ENCODE results near the gene QSOX2.
"Not testable (repeated sequence)": the region's sequence is repeated elsewhere in the genome, so short reads cannot be mapped to it uniquely, and the experiment has no call there.

The QSOX2 gene

DNA sequence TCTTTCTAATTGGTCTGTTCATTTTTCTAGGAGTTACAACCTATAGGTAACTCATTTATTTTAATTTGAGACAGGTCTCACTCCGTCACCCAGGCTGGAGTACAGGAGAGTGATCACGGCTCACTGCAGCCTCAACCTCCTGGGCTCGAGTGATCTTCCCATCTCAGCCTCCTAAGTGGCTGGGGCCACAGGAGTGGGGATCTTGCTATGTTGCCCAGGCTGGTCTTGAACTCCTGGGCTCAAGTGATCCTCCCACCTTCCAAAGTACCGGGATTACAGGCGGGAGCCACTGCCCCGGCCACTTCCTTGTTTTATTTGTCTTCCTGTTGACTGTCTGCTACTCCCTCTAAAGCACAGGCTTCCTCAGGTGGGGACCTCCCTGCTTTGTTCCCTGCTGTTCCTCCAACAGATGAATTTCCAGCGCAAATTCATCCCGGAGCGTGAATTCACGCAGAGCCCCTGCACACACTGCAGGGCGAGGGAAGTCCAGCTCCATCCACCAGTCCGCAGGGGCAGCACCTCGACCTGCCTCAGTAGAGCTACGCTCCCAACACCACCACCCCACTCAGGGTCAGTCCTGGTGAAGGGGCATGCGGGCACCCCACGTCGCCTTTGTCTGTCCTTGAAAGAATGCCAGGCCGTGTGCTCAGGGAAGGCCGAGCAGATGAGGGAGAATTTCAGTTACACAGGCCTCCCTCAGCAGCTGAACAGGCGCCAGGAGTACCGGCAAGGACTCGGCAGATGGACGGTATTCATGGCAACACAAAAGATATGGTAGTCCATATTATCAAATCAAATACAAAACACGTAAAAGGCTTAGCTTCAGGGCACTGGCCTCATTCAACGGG is 6.3 kb downstream of the QSOX2 start:
- in situ Hi-C loops (cut with MboI; ENCODE audit: low sequenced_read_pairs) = no loop called here

DNA sequence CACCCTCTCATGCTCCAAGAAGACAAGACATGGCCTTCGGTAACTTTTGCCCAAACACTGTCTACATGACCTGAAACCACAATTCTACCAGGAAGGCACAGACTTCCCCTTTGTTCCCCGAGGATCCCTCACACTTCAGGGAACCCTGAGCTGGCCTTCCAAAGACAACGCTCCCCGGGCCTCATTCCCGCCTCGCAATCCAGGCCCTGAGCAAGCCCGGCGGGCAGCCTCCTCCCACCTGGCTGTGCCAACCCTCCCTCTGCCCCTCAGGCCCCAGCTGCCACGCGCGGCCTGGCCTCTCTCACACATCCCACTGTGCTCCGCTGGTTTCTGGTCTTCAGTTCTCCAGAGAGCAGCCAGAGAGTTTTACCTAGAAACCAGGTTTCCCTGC is 7.3 kb downstream of the QSOX2 start:
- in situ Hi-C loops (cut with MboI; ENCODE audit: low sequenced_read_pairs) = no loop called here

DNA sequence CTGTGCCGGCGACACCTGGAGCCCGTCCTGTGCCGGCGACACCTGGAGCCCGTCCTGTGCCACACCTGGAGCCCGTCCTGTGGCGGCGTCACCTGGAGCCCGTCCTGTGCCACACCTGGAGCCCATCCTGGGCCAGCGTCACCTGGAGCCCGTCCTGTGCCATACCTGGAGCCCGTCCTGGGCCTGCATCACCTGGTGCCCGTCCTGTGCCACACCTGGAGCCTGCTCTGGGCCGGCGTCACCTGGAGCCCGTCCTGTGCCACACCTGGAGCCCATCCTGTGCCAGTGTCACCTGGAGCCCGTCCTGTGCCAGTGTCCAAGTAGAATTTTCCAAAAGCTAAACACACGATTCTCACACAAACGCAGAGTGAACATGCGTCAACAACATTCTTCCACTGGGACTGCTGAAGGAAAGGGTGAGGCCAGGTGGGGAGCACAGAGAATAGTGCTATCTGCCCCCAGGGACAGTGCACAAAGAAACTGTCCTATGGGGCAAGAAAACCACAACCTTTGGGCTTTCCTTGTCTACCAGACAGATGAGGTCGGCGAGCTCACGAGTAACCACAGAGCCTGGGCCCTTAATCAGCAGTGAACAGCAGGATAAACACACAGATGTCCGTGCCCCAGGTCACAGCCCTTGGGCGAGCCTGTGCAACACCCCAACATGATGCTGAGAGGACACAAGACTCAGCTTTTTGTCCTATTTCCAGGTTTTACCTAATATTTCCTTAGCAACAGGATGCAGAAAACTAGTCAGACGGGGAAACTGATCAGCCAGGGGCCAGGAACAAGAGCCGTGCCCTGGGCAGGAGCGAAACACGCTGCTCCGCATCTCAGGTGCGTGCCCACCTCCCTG is 7.9 kb downstream of the QSOX2 start:
- in situ Hi-C loops (cut with MboI; ENCODE audit: low sequenced_read_pairs) = no loop called here

DNA sequence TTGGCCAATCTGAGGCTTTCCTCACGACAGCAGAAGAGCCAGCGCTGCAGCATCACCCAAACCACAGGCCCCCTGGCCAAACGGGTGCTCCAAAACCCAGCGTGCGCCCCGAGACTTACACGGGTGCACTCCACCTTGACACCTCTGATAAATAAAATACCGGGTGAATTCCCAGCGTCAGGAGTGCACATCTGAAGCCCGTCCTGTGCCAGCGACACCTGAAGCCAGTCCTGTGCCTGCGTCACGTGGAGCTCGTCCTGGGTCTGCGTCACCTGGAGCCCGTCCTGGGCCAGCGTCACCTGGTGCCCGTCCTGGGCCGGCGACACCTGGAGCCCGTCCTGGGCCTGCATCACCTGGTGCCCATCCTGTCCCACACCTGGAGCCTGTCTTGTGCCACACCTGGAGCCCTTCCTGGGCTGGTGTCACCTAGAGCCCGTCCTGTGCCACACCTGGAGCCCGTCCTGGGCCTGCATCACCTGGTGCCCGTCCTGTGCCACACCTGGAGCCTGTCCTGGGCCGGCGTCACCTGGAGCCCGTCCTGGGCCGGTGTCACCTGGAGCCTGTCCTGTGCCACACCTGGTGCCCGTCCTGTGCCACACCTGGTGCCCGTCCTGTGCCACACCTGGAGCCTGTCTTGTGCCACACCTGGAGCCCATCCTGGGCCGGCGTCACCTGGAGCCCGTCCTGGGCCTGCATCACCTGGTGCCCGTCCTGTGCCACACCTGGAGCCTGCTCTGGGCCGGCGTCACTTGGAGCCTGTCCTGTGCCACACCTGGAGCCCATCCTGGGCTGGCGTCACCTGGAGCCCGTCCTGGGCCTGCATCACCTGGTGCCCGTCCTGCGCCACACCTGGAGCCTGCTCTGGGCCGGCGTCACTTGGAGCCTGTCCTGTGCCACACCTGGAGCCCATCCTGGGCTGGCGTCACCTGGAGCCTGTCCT is 8.9 kb downstream of the QSOX2 start:
- in situ Hi-C loops (cut with MboI; ENCODE audit: low sequenced_read_pairs) = not testable (repeated sequence)

DNA sequence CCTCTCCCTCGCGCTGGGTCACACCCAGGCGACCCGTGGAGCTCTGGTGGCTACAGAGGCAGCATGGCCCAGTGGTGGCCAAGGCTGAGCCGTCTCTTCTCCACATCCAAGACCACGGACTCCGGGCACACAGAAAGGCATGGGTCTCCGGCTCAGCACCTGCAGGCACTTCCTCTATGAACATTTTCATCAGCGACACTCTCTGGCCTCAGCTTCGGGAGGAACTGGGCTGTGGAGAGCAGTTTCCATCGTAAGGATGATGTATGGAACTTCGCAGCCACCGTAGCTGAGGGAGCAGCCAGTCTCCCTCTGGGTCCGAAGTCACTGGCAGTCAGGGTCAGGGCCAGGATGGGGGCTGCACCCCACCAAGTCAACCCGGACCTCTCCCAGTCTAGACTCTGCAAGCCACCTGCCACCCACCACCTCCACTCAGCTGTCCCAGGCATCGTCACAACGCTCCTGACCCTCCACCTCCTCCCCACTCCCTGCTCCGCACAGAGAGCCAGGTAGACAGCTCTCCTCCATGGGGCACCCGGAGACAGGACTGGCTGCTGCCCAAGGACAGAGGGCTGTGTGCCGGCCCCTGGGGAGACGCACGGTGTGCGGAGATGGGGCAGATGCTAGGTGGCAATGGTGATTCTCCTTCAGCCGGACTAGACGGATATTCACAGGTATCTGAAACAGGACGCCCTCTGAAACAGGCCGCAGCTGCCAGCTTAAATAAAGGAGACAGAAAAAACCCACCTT is 9.7 kb downstream of the QSOX2 start:
- in situ Hi-C loops (cut with MboI; ENCODE audit: low sequenced_read_pairs) = no loop called here

DNA sequence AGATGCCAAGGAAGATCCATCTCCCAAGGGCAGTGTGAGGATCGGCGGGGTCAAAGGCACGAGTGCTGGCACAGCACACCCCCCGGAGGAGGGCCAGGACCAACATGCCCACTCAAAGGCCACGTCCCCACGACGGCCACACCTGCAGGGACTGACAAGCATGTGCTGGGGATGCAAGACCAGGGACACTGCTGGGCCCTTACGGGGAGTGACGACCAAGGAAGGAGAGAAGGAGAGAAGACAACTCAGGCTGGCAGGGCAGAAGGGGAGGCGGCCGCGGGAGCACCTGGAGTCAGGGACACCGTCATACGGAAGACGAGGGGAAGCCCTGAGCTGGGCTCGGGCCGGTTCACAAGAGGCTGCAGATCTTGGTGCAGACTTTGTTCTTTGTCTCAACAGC is 10.4 kb downstream of the QSOX2 start:
- in situ Hi-C loops (cut with MboI; ENCODE audit: low sequenced_read_pairs) = no loop called here

DNA sequence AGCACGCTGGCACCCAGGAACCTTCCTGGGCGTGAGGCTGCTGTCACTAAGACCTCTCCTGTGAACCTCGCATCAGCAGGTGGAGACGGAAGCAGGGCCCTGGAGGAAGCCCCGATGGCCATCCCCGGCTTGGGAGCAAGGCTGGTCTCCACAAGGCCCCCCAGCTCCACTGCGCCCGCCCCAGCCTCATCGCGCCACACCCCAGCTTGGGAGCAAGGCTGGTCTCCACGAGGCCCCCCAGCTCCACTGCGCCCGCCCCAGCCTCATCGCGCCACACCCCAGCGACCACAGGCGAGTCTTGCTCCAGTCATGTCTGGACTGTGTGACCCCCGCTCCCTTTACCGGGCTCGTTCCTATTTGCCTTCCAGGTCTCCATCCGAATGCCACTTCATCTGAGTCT is 11.0 kb downstream of the QSOX2 start:
- in situ Hi-C loops (cut with MboI; ENCODE audit: low sequenced_read_pairs) = no loop called here

DNA sequence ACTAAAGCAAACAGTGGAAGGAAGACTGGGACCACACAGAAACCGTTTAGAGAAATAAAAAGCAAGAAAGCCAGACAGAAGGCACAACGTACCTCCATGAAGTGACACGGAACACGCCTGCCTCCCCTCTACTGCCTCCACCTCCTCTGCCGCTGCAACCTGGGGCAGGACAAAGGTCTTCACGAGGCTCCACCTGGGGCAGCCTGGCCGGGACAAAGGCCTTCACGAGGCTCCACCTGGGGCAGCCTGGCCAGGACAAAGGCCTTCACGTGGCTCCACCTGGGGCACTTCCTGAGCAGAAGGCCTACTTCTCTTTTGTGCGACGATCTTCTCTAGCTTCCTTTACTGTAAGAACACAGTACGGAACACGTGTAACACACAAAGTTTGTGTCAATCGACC is 11.7 kb downstream of the QSOX2 start:
- in situ Hi-C loops (cut with MboI; ENCODE audit: low sequenced_read_pairs) = no loop called here

DNA sequence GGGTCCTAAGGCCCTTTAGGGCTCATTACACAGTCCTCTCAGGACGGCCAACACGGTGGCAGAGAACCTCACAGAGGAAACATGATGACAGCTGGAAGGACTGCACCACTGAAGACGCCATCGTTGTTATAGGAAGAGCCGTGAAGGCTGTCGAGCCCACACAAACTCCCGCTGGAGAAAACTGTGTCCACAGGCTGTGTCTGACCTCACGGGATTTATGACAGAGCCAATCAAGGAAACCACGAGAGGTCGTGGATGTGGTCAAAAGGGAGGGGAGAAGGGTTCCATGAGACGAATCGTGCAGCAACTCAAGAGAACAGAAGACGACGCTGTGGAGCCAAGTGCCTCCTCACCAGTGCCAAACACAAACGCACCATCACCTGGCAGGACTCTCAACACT is 12.2 kb downstream of the QSOX2 start:
- in situ Hi-C loops (cut with MboI; ENCODE audit: low sequenced_read_pairs) = no loop called here

DNA sequence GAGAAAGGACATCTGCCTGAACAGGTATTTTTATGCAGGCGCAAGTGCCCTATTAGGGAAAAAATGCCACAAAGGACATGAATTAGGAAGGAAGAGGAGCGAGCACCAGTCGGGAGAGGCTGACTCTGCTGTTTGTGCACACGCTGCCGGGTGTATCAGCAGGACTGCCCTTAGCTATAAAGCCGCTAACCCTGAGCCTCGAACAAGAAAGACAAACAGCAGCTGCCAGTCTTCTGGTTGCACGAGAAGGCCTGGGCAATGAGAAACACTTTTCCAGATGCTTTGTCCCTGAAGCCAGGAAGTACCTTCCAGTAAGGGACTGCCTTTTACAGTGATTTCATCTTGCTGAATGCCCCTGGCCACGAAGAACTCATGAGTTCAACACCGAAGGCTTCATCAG is 12.6 kb downstream of the QSOX2 start:
- in situ Hi-C loops (cut with MboI; ENCODE audit: low sequenced_read_pairs) = no loop called here

DNA sequence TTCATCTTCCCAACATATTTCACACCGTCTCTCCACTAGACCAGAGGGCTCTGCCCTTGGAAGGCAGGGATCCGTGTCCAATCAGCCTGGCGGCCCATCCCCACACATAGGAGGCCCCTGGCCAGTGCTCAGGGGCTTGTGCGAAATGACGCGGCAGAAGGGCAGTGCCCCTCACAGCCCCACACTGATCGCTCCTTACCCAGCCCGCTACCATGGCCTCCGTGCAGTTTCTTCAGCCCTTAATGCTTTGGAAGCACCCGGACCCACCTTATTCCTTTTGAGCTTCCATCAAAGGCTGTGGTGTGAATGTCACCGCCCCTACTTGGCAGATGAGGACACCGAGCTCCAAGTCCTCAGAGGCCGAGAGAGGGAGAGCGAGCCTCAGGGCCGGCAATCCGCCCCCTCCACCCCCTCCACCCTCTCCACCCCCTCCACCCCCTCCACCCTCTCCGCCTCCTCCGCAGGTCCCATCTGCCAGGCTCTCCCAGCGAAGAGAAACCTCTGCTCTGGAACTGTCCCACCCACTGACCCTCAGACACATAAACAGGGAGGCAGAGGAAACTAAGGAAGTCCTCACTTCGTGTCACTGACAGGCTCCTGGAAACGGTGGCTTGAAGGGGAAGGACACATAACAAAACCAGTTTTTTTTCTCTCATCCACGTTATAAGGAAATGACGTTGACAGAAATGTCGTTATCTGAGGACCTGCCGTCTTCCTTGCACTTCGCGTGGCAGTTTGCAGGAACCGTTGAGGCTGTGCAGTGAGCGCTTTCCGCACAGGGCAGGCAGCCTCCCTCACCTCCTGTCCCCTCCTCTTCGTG is 13.9 kb downstream of the QSOX2 start:
- in situ Hi-C loops (cut with MboI; ENCODE audit: low sequenced_read_pairs) = no loop called here

DNA sequence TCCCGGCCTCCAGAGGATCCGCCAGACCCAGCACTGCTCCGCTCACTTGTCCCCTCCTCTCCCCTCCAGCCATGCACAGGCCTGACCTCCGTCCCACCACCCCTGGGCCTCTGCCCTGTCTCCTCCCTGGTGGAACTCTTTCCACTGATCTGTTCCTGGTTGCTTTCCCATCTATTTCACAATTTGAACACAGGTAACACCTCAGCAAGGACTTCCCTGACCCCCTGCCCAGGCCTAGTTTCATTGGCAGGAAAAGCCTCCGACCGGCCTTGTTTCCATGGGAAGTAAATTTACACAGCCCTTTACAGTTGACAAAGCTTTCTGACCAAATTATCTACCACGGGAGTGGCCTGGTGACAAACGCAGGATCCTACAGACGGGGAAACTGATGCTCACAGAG is 14.8 kb downstream of the QSOX2 start:
- in situ Hi-C loops (cut with MboI; ENCODE audit: low sequenced_read_pairs) = no loop called here

DNA sequence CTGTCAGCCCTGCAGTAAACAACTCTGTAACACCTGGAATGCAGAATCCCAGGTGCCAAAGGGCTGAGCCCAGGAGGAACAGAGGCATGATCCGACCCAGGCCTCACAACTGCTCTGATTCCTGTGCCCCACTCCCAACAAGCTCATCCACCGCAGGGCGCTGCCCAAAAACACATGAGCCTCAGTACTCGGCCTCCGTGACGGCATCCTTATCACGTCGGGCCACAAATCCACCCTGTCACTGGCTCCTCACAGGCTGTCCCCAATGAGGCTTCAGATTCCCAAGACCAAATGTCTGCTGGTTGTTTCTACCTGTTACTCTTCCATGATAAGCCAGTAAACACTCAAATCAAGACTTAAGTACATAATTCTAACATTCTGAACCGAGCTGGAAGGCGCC is 15.2 kb downstream of the QSOX2 start:
- in situ Hi-C loops (cut with MboI; ENCODE audit: low sequenced_read_pairs) = no loop called here

DNA sequence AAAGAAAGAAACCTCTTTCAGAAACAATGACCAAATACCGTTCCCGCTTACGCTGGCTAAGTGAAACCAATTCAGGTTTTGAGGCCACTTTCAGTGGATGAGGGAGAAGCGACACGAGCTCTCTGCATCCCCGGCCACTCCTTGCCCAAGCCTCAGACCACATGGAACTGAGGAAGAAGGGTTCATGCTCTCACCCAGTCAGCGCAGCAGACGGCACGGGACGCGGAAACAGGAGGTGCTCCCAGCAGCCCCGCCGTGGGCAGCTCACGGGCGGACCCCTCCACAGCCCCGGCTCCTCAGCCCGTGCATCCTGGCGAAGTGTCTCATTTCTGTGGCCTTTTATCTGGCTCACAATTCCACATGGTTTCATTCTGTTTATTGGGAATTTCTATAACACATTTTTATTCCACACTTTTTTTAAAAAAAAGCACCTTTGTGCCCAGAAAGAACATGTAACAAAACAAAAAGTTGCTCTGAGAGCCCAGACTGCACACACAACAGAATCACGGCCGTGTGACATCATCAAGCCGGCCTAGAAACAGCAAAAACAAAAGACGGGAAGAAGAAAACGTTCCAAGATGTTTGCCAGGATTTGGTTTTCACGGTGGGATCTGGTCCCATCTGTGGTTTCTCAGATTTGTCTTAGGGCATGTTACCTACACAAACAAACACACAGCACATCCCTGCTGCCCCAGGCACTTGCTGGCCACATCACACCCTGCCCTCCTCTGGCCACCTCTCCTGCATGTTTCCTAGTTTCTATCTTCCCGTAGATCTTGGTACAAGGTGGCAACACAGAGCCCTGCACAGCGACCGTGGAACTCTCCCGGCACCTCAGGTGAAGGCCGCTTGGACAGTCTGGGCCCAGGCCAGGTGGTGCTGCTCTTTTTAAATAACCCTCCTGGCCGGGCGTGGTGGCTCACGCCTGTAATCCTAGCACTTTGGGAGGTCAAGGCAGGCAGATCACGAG is 16.2 kb downstream of the QSOX2 start:
- in situ Hi-C loops (cut with MboI; ENCODE audit: low sequenced_read_pairs) = no loop called here

DNA sequence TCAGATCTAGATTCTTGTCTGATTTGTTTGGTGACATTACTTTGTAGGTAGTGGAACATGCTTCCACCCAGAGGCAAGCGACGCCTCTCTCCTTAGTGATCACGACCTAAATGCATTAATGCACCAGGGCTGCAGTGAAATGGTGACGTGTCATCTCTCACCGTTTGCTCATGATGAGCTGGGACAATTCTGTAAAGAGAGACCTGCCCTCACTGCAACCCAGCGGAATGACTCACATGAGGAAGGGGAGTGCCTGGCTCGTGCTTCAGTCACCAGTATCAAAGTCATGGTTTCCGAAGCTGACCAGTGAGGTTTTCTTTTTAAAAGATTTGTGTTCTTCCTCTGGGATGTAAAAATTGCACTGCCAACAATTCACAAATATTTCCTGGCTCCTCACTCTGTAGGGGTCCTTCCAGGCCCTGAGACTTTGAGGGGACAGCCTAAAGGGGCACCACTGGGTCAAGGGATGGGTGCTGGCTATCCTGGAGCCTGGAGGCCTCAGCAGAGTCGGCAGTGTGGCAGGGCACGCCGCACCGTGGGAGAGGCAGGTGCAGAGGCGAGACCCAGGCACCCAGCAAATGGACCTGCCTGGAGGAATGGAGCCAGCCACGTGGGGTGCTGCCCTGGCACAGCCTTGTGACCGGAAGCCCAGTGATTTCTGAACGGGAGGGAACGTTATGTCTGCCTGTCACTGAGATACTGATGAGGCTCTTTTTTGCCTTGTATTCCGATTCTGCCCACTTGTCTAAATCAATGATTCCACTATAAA is 17.3 kb downstream of the QSOX2 start:
- in situ Hi-C loops (cut with MboI; ENCODE audit: low sequenced_read_pairs) = no loop called here

DNA sequence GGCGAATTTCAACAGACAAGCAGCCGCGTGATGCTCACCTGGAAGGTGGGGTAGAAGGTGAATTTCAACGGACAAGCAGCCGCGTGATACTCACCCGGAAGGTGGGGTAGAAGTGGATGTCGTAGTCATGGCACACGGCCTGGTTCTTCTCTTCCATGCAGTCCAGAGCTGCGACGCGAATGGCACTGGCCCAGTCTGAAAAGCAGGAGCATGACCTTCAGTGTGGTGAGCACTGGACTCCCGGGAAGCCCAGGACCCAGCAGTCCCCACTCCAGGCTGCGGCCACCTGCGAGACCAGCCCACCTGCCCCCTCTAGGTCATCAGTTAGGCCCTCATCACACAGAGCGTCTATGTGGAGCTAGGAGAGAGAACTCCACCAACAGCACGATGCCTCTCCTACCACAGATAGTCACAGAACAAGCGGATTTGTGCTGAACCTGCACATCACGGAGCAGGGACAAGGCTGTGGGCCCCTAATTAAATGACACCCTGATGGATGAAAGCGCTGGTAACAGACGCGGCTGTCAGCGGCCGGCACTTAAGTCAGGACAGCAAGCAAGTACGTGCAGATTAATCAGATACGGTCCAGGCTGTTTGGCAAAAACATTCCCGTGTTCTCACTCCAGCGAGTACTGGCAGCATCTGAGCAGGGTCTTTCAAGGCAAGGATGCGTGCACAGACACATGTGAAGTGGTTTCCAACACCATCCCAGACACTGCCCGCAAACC is 18.8 kb downstream of the QSOX2 start:
- in situ Hi-C loops (cut with MboI; ENCODE audit: low sequenced_read_pairs) = no loop called here

All from HL-60/S4 treated with retinoic acid at 250 ng/mL for 4 days and 3 days (cell line).